ENCODE results near the gene TEX261.

Gene TEX261

GRCh38 chr2:70981421-70981820 lies 13.3 kb downstream of the TEX261 start:
- no peak for FAIRE-seq

GRCh38 chr2:70979626-70980025 lies 15.0 kb downstream of the TEX261 start:
- no peak for FAIRE-seq

- no peak for FAIRE-seq
These were observed 15.5 kb downstream of the TEX261 start for GRCh38 chr2:70979180-70979488.

GRCh38 chr2:70978341-70979179 lies 16.1 kb downstream of the TEX261 start, which contains the start of gene ANKRD53:
ANKRD53 (plus strand) TSS chr2:70978630; CDS start chr2:70978646, 16 bp downstream.
- no peak for FAIRE-seq

- FAIRE-seq, result no peak
These were observed 17.0 kb downstream of the TEX261 start for GRCh38 chr2:70977605-70978205.

GRCh38 chr2:70975237-70975636 lies 19.4 kb downstream of the TEX261 start:
- FAIRE-seq, result no peak

GRCh38 chr2:70974592-70974991 lies 20.1 kb downstream of the TEX261 start:
- FAIRE-seq, result no peak

- no peak for FAIRE-seq
These were observed 27.5 kb downstream of the TEX261 start for GRCh38 chr2:70967189-70967588.

- FAIRE-seq, result no peak
These were observed 28.0 kb downstream of the TEX261 start for GRCh38 chr2:70966681-70967080.

GRCh38 chr2:70965506-70965905 lies 29.2 kb downstream of the TEX261 start:
- FAIRE-seq, result no peak

GRCh38 chr2:70964596-70965386 lies 29.9 kb downstream of the TEX261 start:
- FAIRE-seq, result no peak

- no peak for FAIRE-seq
These were observed 30.5 kb downstream of the TEX261 start for GRCh38 chr2:70964133-70964532.

GRCh38 chr2:70962885-70963878 lies 31.5 kb downstream of the TEX261 start:
- FAIRE-seq, result no peak

- no peak for FAIRE-seq
These were observed 32.3 kb downstream of the TEX261 start for GRCh38 chr2:70962211-70962884.

GRCh38 chr2:70961648-70961994 lies 33.1 kb downstream of the TEX261 start:
- no peak for FAIRE-seq

- FAIRE-seq, result no peak
These were observed 33.6 kb downstream of the TEX261 start for GRCh38 chr2:70960833-70961647.

GRCh38 chr2:70959851-70960832 lies 34.5 kb downstream of the TEX261 start:
- FAIRE-seq, result no peak

- FAIRE-seq, result no peak
These were observed 35.4 kb downstream of the TEX261 start for GRCh38 chr2:70959271-70959761.

- no peak for FAIRE-seq
These were observed 35.9 kb downstream of the TEX261 start for GRCh38 chr2:70958759-70959158.

Measured in endometrium (tissue), 2 donors.